Measurements from ENCODE around the gene ADCK2. TPM values are rescaled to one million over a fixed set of nuclear protein-coding genes. Genes with fewer than 3 reads are reported as not detected.

ADCK2 gene
- total RNA-seq, 4 donors from 2014 or later: 19.7 to 27.2 (median 23.3) TPM

GRCh38 chr7:140744005-140744404, 71.3 kb downstream of the ADCK2 start:
- no peak overlapping the region for H3K4me3 ChIP-seq
- H3K4me1 ChIP-seq: no peaks in the 10 kb centered on the region
- ATAC-seq: no peak
- H3K36me3 ChIP-seq: peaks cover 0 to 8% of the 10 kb centered on the region in 2 donors
- H3K9me3 ChIP-seq: no peaks in the 10 kb centered on the region
- TF ChIP-seq CTCF (IDR thresholded peaks at IDR 0.05 in 4 of 5, conservative IDR thresholded peaks at IDR 0.05 in 1 of 5): no peak
- TF ChIP-seq POLR2A (IDR thresholded peaks at IDR 0.05): no peak
- intact Hi-C loops (cut with DNase I; ENCODE audit: low total_unique reads): no loop called here
- DNase-seq: no peak
- in situ Hi-C loops (cut with MboI; ENCODE audit: low sequenced_read_pairs in 4 of 4): no loop called here
- no peaks in the 10 kb centered on the region for H3K27me3 ChIP-seq
- H3K27ac ChIP-seq: no peak overlapping the region

Other genes with a start within 250 kb of the ADCK2 start
- gene MKRN1, start 193.4 kb upstream of the ADCK2 start, total RNA-seq: 10 to 100 TPM; 38.0 to 90.4 (median 64.7) TPM
- 1 to 10 TPM in 3 of 4 donors, under 1 TPM in 1; 0.73 to 2.6 (median 1.6) TPM for gene DENND2A, start 32.1 kb upstream of the ADCK2 start, total RNA-seq
- gene NDUFB2, start 23.8 kb downstream of the ADCK2 start, total RNA-seq: 100 to 1,000 TPM; 449 to 793 (median 538) TPM